Osteoblast (primary cell): ENCODE results near the gene SCUBE1. TPM values are rescaled to one million over a fixed set of nuclear protein-coding genes. Genes with fewer than 3 reads are reported as not detected.

Experiments
- DNase-seq: peaks from one replicate; pipeline ENCODE4 v3.0.0; 2011; ENCODE audit warnings: low spot score, mixed read lengths; ENCODE audit not compliant: insufficient read length; ENCODE audit errors: missing footprints
- H2AFZ ChIP-seq: 2 replicates; pipeline ENCODE4 v1.6.0; 2011; ENCODE audit warnings: mild to moderate bottlenecking, low read length
- H3K27ac ChIP-seq: 2 replicates; pipeline ENCODE4 v1.5.1; 2011; ENCODE audit warnings: mild to moderate bottlenecking, low read depth, low read length, moderate library complexity
- H3K27me3 ChIP-seq: 2 replicates; pipeline ENCODE4 v1.6.0; 2012; ENCODE audit warnings: mild to moderate bottlenecking, control low read depth, inconsistent platforms, low read length, moderate library complexity; ENCODE audit not compliant: insufficient read depth
- H3K36me3 ChIP-seq: 2 replicates; pipeline ENCODE4 v1.5.1; 2011; ENCODE audit warnings: mild to moderate bottlenecking, low read length, control low read depth, moderate library complexity; ENCODE audit not compliant: insufficient read depth
- H3K4me1 ChIP-seq: 2 replicates; pipeline ENCODE4 v1.5.1; 2011; ENCODE audit warnings: mild to moderate bottlenecking, low read length, control low read depth, moderate library complexity; ENCODE audit not compliant: insufficient read depth
- H3K4me2 ChIP-seq: 2 replicates; pipeline ENCODE4 v1.6.0; 2011; ENCODE audit warnings: mild to moderate bottlenecking, low read length; ENCODE audit not compliant: insufficient read depth
- H3K4me3 ChIP-seq: fragments of 200-600 bp; sonication (generic); 3 replicates; pipeline ENCODE4 v1.5.1; 2012; ENCODE audit warnings: mild to moderate bottlenecking, low read length, inconsistent platforms; ENCODE audit not compliant: insufficient read depth
- H3K79me2 ChIP-seq: 2 replicates; pipeline ENCODE4 v1.6.0; 2012; ENCODE audit warnings: mild to moderate bottlenecking, low read length, control low read depth, inconsistent platforms; ENCODE audit not compliant: insufficient read depth
- H3K9me3 ChIP-seq: 2 replicates; pipeline ENCODE4 v1.5.1; 2011; ENCODE audit warnings: low read depth, low read length, control low read depth
- H4K20me1 ChIP-seq: 2 replicates; pipeline ENCODE4 v1.6.0; 2012; ENCODE audit warnings: mild to moderate bottlenecking, low read length, control low read depth; ENCODE audit not compliant: insufficient read depth
- total RNA-seq: library from RNA; depleted of rRNA; stranded (reverse); fragments of >200 nt; gene quantifications from 2 replicates; pipeline ENCODE4 v1.2.3, GENCODE V29; 2012
- TF ChIP-seq, protein P1 (sequence below): IDR thresholded peaks from 2 replicates; pipeline ENCODE4 v1.5.1; 2011; ENCODE audit warnings: mild to moderate bottlenecking, low read depth, low read length, moderate library complexity; ENCODE audit errors: extremely low read depth

The SCUBE1 gene
- total RNA-seq, 1 donor, result 2.2 TPM

DNA sequence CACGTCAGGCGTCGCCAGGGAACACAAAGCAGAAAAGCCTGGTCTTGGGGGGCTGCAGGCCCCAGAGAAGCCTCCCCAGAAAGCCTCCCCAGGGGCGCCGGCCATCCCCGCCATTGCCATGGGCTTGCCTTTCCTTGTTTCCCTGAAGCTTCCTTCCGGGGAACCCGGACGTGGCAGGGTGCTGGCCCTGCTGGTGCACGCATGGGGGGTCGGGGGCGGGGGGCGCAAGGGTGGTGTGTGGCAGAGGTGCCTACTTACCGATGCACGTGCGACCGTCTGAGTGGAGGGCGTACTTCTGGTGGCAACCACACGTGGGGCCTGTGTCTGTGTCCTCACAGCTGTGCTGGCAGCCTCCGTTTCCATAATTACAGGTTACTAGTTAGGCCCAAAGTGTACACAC is 85.2 kb downstream of the SCUBE1 start:
- Histone ChIP-seq H3K27me3 (peaks cover 3% of the 10 kb centered on the region), H3K4me2 (no peak overlapping the region), H3K4me1 (no peaks in the 10 kb centered on the region), H4K20me1 (no peaks in the 10 kb centered on the region), H3K36me3 (no peaks in the 10 kb centered on the region), H3K9me3 (no peaks in the 10 kb centered on the region), H2AFZ (no peak overlapping the region), H3K79me2 (no peaks in the 10 kb centered on the region), H3K27ac (no peak overlapping the region), H3K4me3 (no peak overlapping the region)
- no peak for DNase-seq
- TF ChIP-seq, protein P1, sequence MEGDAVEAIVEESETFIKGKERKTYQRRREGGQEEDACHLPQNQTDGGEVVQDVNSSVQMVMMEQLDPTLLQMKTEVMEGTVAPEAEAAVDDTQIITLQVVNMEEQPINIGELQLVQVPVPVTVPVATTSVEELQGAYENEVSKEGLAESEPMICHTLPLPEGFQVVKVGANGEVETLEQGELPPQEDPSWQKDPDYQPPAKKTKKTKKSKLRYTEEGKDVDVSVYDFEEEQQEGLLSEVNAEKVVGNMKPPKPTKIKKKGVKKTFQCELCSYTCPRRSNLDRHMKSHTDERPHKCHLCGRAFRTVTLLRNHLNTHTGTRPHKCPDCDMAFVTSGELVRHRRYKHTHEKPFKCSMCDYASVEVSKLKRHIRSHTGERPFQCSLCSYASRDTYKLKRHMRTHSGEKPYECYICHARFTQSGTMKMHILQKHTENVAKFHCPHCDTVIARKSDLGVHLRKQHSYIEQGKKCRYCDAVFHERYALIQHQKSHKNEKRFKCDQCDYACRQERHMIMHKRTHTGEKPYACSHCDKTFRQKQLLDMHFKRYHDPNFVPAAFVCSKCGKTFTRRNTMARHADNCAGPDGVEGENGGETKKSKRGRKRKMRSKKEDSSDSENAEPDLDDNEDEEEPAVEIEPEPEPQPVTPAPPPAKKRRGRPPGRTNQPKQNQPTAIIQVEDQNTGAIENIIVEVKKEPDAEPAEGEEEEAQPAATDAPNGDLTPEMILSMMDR, result no peak

DNA sequence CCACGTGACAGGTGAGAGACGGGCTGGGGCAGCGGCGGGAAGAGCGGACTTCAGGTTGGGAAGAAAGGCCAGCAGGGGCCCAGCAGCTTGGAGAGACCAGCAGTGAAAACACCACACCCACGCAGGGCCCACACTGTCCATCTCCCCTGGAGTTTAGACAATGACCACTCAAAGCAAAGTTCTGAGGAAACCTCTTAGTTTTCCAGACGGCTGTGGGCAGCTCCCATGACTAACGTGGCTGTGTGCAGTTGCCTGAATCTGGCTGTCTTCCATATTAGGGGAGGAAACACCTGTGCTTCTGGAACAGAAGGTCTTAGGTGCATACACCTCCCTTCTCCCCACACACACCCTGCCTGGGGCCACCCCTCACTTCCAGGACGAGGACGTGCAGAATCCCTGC is 85.6 kb downstream of the SCUBE1 start:
- H3K4me3 ChIP-seq, result no peak overlapping the region
- no peaks in the 10 kb centered on the region for H3K4me1 ChIP-seq
- H3K9me3 ChIP-seq, result no peaks in the 10 kb centered on the region
- no peaks in the 10 kb centered on the region for H3K79me2 ChIP-seq
- no peaks in the 10 kb centered on the region for H4K20me1 ChIP-seq
- no peaks in the 10 kb centered on the region for H3K36me3 ChIP-seq
- H3K27ac ChIP-seq, result no peak overlapping the region
- H3K4me2 ChIP-seq, result no peak overlapping the region
- peaks cover 3% of the 10 kb centered on the region for H3K27me3 ChIP-seq
- DNase-seq, result no peak
- TF ChIP-seq, protein P1, result no peak
- no peak overlapping the region for H2AFZ ChIP-seq

DNA sequence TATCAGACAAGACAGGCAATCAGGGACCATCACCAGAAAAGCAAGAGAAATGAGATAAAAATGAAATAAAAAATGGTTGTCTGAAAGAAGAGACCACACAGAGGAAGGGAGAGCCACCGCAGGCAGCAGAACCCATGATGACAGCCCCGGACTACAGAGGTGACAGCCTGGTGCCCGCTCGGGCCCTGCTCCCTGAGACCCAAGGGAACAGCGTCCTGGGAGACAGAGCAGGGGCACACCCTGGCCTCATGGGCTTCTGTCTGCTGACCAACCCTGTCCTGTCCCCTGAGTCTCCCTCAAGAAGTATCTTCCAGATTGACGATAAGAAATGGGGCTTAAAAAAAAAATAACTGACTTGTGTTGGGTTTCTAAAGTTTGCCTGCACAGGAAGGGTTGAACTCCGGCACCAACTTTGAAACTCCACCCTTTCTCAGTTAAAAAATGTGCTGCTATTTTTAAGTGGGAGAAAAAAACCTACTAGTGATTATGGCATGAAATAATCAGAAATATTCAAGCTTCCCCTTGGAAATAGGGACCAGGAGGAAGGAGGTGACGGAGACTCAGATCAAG is 86.1 kb downstream of the SCUBE1 start:
- Histone ChIP-seq H3K9me3 (no peaks in the 10 kb centered on the region), H3K4me2 (no peak overlapping the region), H3K27ac (no peak overlapping the region), H3K79me2 (no peaks in the 10 kb centered on the region), H3K4me1 (no peaks in the 10 kb centered on the region), H3K4me3 (no peak overlapping the region), H4K20me1 (no peaks in the 10 kb centered on the region), H3K27me3 (peaks cover 3% of the 10 kb centered on the region), H2AFZ (no peak overlapping the region), H3K36me3 (no peaks in the 10 kb centered on the region)
- TF ChIP-seq, protein P1, result no peak
- DNase-seq, result no peak

DNA sequence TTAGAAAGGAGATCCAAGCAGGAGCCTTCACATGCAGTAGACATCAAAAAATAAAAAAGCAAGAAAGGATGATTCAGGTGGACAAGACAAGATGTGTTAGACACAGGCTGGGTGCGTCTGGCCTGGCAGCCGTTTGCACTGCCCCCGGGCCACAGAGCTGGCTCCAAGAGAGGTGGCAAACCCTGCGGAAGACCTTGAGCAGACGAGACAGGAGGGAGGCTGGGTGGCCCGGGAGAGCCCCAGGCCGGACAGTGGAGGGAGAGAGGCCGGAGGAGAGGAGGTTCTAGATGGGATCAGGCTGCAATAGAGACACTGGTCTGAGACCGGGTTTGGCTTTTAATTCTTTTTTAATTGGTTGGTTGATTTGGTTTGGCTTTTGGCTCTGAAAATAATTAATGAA is 86.6 kb downstream of the SCUBE1 start:
- H2AFZ ChIP-seq, result no peak overlapping the region
- H3K27me3 ChIP-seq, result peaks cover 6% of the 10 kb centered on the region
- H3K27ac ChIP-seq, result no peak overlapping the region
- no peak overlapping the region for H3K4me2 ChIP-seq
- H3K79me2 ChIP-seq, result no peaks in the 10 kb centered on the region
- no peaks in the 10 kb centered on the region for H3K36me3 ChIP-seq
- H3K4me3 ChIP-seq, result no peak overlapping the region
- TF ChIP-seq, protein P1, result no peak
- no peaks in the 10 kb centered on the region for H3K9me3 ChIP-seq
- DNase-seq, result no peak
- no peaks in the 10 kb centered on the region for H3K4me1 ChIP-seq
- no peaks in the 10 kb centered on the region for H4K20me1 ChIP-seq
